ENCODE measurements around the gene PITX3. TPM values are rescaled to one million over a fixed set of nuclear protein-coding genes. Genes with fewer than 3 reads are reported as not detected.

The PITX3 gene
- total RNA-seq, 2 donors from 2014 or later: 0.28 to 0.96 TPM

DNA sequence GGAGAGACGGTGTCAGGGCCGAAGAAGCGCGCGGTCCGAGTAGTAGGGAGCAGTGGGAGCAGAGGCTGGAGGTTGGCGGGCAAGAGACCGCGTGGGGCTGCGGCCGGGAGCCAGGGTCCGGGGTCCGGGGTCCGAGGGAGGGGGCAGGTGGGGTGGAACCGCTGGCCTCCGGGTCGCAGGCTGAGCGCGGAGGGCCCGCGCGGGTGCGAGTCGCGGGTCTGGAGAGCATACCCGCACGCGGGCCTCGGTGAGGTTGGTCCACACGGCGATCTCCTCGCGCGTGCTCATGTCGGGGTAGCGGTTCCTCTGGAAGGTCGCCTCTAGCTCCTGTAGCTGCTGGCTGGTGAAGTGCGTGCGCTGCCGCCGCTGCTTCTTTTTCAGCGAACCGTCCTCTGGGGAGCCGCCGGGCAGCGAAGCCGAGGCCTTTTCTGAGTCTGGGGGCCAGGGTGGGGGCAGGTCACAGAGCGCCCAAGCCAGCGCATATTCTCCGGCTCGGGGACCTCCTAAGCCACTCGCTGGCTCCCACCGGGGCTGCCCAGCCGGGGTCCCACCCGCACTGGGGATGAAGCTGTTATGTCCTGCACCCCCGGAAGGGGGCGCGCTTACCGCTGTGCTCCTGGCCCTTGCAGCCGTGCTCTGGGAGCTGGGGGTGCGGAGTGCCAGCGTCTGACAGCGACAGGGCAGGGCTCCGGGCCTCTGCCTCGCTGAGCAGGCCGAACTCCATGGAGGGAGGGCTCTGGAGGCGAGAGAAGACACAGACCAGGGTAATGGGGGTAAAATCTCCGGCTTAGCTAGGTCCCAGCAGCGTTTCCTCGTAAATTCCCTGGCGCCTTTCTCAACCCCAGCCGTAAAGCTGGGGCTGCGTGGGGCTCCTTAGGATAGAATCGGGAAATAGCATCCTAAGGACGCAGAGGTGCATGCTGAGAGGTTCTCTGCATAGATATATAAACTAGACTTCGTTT lies 9.7 kb downstream of the PITX3 start:
- Histone ChIP-seq H3K27ac (no peak overlapping the region), H3K9me3 (no peaks in the 10 kb centered on the region), H3K36me3 (no peaks in the 10 kb centered on the region), H3K4me3 (peak overlapping the region; percentile 21 to 52), H3K4me1 (peaks cover 0 to 26% of the 10 kb centered on the region in 2 donors), H3K27me3 (peaks cover 4 to 9% of the 10 kb centered on the region in 2 donors)
- TF ChIP-seq, protein P1, sequence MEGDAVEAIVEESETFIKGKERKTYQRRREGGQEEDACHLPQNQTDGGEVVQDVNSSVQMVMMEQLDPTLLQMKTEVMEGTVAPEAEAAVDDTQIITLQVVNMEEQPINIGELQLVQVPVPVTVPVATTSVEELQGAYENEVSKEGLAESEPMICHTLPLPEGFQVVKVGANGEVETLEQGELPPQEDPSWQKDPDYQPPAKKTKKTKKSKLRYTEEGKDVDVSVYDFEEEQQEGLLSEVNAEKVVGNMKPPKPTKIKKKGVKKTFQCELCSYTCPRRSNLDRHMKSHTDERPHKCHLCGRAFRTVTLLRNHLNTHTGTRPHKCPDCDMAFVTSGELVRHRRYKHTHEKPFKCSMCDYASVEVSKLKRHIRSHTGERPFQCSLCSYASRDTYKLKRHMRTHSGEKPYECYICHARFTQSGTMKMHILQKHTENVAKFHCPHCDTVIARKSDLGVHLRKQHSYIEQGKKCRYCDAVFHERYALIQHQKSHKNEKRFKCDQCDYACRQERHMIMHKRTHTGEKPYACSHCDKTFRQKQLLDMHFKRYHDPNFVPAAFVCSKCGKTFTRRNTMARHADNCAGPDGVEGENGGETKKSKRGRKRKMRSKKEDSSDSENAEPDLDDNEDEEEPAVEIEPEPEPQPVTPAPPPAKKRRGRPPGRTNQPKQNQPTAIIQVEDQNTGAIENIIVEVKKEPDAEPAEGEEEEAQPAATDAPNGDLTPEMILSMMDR (IDR thresholded peaks at IDR 0.05): peak; percentile 48 to 80
- DNase-seq (ENCODE audit: low spot score): no peak

DNA sequence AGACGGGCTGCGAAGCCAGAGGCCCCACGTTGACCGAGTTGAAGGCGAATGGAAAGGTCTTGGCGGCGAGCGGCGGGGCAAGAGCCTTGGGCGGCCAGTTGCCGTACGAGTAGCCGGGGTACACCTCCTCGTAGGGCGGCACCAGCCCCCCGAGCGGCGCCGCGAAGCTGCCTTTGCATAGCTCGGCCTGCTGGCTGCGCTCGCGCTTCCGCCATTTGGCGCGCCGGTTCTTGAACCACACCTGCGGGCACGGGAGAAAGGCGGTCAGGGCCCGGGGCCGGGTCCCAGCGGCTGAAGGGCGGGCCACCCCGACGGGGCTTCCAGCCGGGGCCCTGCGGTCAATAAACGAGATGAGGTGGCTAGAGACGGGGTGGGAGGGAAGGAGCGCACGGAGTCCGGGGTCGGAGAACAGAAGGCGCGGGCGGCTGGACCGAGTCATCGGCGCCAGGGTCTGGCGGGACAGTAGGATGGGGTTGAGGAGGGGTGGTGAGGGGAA lies 10.4 kb downstream of the PITX3 start:
- TF ChIP-seq, protein P1 (IDR thresholded peaks at IDR 0.05): peak in 1 of 2 donors; percentile 49
- H3K27me3 ChIP-seq: peaks cover 4 to 9% of the 10 kb centered on the region in 2 donors
- no peak overlapping the region for H3K27ac ChIP-seq
- H3K4me3 ChIP-seq: peak overlapping the region; percentile 21 to 52
- H3K4me1 ChIP-seq: peaks cover 0 to 32% of the 10 kb centered on the region in 2 donors
- no peaks in the 10 kb centered on the region for H3K36me3 ChIP-seq
- no peak for DNase-seq (ENCODE audit: low spot score)
- H3K9me3 ChIP-seq: no peaks in the 10 kb centered on the region

DNA sequence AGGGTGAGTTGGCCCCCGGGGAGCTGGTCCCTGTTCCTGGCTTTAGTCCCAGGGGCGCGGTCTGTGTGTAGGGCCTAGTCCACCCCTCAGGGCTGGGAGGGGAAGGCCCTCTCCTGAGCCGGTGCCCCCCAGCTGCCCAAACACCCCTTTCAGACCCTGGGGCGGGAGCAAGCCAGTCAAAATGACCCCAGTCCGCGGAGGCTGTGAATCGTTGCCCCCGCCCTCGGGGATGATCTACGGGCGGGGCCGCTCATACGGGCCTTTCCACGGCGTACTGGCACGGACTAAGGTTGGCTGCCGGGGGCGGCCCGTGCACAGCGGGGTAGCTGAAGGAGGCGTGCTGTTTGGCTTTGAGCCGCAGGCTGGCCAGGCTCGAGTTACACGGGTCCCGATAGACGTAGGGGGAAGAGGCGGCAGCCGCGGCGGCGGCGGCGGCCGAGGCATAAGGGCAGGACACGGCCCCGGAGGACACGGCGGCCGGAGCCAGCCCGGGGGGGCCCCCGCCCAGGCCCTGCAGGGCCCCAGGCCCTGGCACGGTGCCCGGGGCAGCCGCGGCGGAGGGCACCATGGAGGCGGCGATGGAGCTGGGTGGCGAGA lies 10.9 kb downstream of the PITX3 start:
- no peak overlapping the region for H3K27ac ChIP-seq
- H3K4me3 ChIP-seq: peak overlapping the region; percentile 21 to 52
- peaks cover 4 to 9% of the 10 kb centered on the region in 2 donors for H3K27me3 ChIP-seq
- H3K4me1 ChIP-seq: peaks cover 0 to 37% of the 10 kb centered on the region in 2 donors
- H3K9me3 ChIP-seq: no peaks in the 10 kb centered on the region
- H3K36me3 ChIP-seq: no peaks in the 10 kb centered on the region
- TF ChIP-seq, protein P1 (IDR thresholded peaks at IDR 0.05): no peak
- no peak for DNase-seq (ENCODE audit: low spot score)

DNA sequence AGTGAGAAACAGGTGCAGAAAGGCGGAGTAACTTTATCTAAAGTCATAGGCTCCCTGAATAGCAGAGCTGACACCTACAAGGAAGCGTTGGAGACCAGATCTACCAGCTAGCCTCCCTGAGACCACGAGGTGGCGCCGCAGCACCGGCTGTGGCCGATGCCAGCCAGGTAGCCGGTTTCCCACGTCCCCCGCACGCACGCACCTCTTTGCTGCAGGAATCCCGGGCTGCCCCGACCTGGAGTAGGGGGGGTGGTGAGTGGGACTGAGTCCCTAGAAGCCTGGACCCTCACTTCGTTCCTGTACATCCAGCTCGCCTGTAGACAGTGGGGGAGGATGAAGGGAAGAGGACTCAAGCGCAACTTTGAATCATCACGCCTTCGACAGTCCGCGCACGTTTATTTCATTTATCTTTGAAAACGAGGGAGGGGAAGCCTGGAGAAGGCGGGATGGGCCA lies 11.5 kb downstream of the PITX3 start:
- H3K4me1 ChIP-seq: peaks cover 0 to 37% of the 10 kb centered on the region in 2 donors
- no peak overlapping the region for H3K27ac ChIP-seq
- H3K27me3 ChIP-seq: peaks cover 4 to 9% of the 10 kb centered on the region in 2 donors
- no peaks in the 10 kb centered on the region for H3K36me3 ChIP-seq
- TF ChIP-seq, protein P1 (IDR thresholded peaks at IDR 0.05): peak; percentile 85 to 96
- H3K4me3 ChIP-seq: peak overlapping the region in 1 of 2 donors; percentile 52
- no peaks in the 10 kb centered on the region for H3K9me3 ChIP-seq
- peak; percentile 77 for DNase-seq (ENCODE audit: low spot score)

DNA sequence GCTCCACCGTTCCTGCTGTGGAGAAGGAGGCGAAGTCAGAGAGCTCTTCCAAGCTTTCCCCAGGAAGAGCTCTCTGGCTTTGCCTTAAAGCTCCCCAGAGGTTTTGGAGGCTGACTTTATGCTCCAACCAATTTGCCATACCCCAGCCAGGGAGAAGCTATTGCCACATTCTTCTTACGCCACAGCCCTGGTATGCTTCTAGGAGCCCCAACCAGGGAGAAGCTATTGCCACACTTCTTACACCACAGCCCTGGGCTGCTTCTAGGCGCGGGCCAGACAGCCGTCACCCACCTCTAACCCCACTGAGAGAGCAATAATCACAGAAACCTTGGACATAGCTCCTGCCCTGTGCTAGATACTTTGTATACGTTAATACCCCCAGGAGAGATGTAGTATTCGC lies 14.3 kb downstream of the PITX3 start:
- no peaks in the 10 kb centered on the region for H3K36me3 ChIP-seq
- peaks cover 4 to 9% of the 10 kb centered on the region in 2 donors for H3K27me3 ChIP-seq
- H3K4me3 ChIP-seq: no peak overlapping the region
- TF ChIP-seq, protein P1 (IDR thresholded peaks at IDR 0.05): no peak
- no peak overlapping the region for H3K27ac ChIP-seq
- H3K9me3 ChIP-seq: no peaks in the 10 kb centered on the region
- peaks cover 0 to 37% of the 10 kb centered on the region in 2 donors for H3K4me1 ChIP-seq
- no peak for DNase-seq (ENCODE audit: low spot score)

All from right atrium auricular region (tissue), 2 donors.